Renal cortex interstitium (tissue), 11 donors: ENCODE measurements around the gene HASPIN. TPM values are rescaled to one million over a fixed set of nuclear protein-coding genes. Genes with fewer than 3 reads are reported as not detected.
"Not testable (repeated sequence)": the region's sequence is repeated elsewhere in the genome, so short reads cannot be mapped to it uniquely, and the experiment has no call there.

Experiments used
- DNase-seq, 11 donors: peaks; one replicate each; pipeline ENCODE4 v3.0.0-alpha.2; 2013; ENCODE audit warnings: low read depth in 9 of 11, low spot score in 4 of 11; ENCODE audit errors: extremely low read depth in 1 of 11
- polyA plus RNA-seq, 3 donors: library from polyadenylated mRNA; unstranded; fragments of 120-200 nt; gene quantifications; one replicate each; pipeline ENCODE4 v1.2.1, GENCODE V29; 2013; ENCODE audit not compliant: insufficient read length in 3 of 3

Gene HASPIN
- polyA plus RNA-seq, 3 donors: 2.7 to 4.9 (median 3.8) TPM

- no peak for DNase-seq
Observed at GRCh38 chr17:3693141-3693540, 30.6 kb upstream of the HASPIN start.

GRCh38 chr17:3693829-3694231 lies 29.9 kb upstream of the HASPIN start:
- DNase-seq: no peak

GRCh38 chr17:3695129-3695722 lies 28.5 kb upstream of the HASPIN start:
- no peak for DNase-seq

- peak in 2 of 11 donors; percentile 24 to 37 for DNase-seq
Observed at GRCh38 chr17:3695723-3696411, 27.8 kb upstream of the HASPIN start, which contains the start of gene P2RX5. Gene P2RX5 (minus strand): TSS chr17:3696155. CDS start chr17:3696005, 150 bp downstream.

GRCh38 chr17:3697103-3697476 lies 26.6 kb upstream of the HASPIN start:
- no peak for DNase-seq

GRCh38 chr17:3698139-3698538 lies 25.6 kb upstream of the HASPIN start:
- DNase-seq: no peak

GRCh38 chr17:3699951-3700350 lies 23.8 kb upstream of the HASPIN start:
- no peak for DNase-seq

- not testable (repeated sequence) for DNase-seq
Observed at GRCh38 chr17:3702041-3702539, 21.6 kb upstream of the HASPIN start.

GRCh38 chr17:3704931-3705717 lies 18.6 kb upstream of the HASPIN start:
- DNase-seq: no peak

GRCh38 chr17:3705718-3705984 lies 18.1 kb upstream of the HASPIN start:
- DNase-seq: not testable (repeated sequence)

- DNase-seq: no peak
Observed at GRCh38 chr17:3708366-3708765, 15.3 kb upstream of the HASPIN start.

- DNase-seq: no peak
Observed at GRCh38 chr17:3710951-3711383, 12.7 kb upstream of the HASPIN start.

GRCh38 chr17:3712811-3713463 lies 10.8 kb upstream of the HASPIN start:
- no peak for DNase-seq

GRCh38 chr17:3715296-3715695 lies 8.4 kb upstream of the HASPIN start:
- no peak for DNase-seq

GRCh38 chr17:3718201-3718600 lies 5.5 kb upstream of the HASPIN start:
- DNase-seq: no peak

GRCh38 chr17:3719265-3719664 lies 4.4 kb upstream of the HASPIN start:
- DNase-seq: no peak

- DNase-seq: no peak
Observed at GRCh38 chr17:3722716-3723115, 987 bp upstream of the HASPIN start.

GRCh38 chr17:3723188-3723555 lies 531 bp upstream of the HASPIN start:
- no peak for DNase-seq

GRCh38 chr17:3724378-3725077 lies 825 bp downstream of the HASPIN start:
- DNase-seq: no peak
